HG03175 (cell line): Measurements from ENCODE around the gene ATN1.

Experiments
- ATAC-seq: cut with Tn5 transposase; IDR thresholded peaks from one replicate; pipeline ENCODE4 v1.9.1; 2021; ENCODE audit warnings: mild to moderate bottlenecking, moderate library complexity; ENCODE audit not compliant: unreplicated experiment

The ATN1 gene

DNA sequence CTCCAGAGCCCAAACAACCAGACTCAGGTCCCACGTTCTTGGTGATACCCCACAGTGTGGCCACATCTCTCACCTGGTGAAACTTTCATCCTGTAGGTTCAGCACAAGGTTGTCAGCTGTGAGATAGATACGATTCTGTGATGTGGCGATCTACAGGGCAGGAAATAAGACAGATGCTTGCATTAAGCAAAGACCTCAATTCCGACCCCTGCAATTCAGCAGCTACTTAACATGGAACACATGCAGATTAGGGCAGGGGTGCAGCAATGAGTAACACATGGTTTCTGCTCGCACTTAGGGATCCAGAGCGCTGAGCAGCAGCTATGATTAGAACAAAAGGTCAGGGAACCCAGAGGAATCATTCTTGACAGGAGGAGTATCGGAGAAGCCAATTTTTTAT is 38.6 kb downstream of the ATN1 start:
- ATAC-seq = no peak

DNA sequence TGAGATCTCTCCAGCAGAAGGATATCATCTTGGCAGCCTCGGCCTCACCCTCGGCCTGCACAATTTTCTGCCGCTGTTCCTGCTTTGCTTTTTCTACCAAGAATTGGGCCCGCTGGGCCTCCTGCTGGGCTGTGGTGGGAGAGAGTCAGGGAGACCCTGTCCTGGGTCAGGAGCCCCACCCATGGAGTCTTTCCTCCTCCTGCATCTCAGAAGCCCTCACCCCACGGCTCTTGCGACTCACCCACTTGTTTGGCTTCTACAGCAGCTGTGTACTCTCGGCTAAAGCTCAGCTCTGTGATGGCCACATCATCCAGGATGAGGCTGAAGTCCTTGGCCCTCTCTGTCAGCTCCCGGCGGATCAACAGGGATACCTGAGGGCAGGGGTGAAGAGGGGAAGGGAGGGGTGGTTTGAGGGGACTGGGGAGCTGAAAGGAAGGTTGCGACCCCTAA is 39.9 kb downstream of the ATN1 start:
- no peak for ATAC-seq

DNA sequence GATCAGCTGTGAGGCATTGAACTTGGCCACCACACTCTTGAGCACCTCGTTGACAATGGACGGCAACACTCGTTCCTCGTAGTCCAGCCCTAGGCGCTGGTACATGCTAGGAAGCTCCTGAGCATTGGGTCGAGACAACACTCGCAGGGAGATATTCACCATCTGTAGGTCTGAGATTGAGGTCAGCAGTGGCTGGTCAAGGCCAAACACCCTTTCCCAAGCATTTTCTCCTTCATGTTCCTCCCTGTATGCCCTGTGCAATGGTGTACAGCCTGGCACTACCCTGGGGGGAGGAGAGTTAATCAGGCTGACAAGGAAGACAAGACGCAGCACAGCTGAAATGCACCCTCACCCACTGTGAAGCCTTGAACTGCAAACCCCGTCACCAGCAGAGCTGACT is 40.7 kb downstream of the ATN1 start:
- no peak for ATAC-seq

DNA sequence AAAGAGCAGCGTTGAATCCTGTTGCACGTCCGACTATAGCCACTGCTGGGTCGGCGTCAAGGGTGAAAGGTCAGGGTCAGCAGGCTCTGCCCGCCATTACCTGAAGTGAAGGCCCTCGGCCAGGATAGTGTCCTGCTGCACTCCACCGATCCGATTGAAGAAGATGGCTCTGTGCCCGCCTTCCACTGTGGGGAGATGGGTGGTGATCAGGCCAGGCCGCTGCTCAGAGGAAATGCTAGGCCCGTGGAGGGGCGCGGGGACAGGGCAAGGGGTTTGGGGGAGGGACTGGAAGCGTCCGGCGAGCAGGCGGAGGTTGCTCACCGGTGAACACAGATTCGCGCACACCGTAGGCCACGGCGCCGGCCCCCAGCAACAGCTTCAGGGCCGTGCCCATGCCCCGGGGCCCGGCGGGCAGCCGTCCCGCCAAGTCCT is 42.4 kb downstream of the ATN1 start:
- ATAC-seq = peak; percentile 8

DNA sequence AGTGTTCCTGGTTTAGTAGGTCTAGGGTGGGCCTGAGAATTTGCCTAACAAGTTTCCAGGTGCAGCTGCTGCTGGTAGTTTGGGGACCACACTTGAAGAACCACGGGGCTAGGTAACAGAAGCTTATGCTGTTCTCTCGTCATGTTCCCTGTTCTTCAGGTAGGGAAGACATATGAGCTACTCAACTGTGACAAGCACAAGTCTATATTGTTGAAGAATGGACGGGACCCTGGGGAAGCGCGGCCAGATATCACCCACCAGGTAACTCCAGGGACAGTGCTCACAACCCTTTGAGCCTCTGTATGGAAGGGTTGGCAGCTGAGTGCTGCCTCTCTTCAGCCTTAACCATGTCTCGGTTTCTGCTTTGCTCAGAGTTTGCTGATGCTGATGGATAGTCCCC is 46.4 kb downstream of the ATN1 start:
- no peak for ATAC-seq

DNA sequence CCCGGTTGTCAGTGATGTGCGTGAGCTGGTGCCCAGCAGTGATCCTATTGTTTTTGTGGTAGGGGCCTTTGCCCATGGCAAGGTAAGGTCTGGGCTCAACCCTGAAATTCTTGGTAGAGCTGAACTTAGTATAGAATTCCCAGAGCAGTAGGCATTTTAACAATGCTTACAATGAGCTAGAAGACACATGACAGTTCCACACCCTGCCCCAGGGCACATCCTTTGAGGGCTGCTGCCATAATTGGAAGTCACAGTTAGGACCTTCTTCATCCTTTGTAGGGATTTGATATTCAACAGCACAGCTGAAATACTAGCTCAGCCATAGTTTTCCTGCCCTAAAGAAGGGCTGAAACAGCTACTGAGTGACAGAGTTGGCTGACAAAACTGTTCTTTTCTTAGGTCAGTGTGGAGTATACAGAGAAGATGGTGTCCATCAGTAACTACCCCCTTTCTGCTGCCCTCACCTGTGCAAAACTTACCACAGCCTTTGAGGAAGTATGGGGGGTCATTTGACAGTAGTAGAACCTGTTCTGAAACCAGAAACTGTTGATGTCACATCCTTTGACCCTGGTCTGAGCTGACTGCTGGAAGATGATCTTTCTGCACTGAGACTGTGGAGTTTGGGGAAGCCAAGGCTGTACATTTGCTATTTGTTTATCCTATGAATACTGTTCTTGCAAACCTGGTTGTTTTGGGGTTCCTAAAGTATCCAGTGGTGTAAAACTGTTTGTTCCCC is 47.7 kb downstream of the ATN1 start:
- no peak for ATAC-seq

DNA sequence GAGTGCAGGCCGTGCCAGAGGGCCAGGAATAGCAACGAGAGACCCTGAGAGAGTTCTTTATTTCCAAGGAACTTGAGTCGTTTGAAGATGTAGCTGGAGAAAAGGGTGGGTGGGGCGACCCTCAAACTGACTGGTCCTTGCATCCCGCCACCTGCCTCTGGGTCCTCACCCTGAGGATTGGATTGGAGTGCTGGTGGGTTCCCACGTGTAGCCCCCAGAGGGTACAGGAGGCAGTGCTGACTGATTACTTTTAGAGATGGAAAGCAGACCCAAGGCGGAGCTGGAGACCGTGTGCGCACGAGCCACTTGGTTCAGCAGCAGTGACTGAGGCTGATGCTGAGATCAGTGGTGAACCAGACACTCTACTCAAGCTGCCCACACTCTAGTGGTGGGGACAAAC is 49.9 kb downstream of the ATN1 start:
- no peak for ATAC-seq

DNA sequence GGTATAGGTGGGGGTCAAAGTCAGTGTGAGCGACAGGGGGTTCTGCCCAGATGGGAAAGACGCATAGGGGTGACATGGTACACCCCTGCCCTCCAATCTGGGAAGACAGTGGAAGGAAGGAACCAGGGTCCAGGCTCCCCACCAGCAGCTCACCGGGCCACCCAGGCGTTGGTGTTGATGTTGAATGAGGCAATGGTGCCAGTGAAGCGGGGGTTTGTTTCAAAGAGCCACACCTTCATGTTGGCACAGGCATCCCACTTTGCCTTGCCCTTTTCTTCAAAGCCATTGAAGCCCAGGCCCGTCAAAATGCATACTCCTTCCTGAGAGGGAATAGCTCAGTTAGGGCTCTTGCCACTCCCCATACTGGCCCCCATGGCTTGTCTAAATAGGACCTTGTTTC is 50.4 kb downstream of the ATN1 start:
- no peak for ATAC-seq

DNA sequence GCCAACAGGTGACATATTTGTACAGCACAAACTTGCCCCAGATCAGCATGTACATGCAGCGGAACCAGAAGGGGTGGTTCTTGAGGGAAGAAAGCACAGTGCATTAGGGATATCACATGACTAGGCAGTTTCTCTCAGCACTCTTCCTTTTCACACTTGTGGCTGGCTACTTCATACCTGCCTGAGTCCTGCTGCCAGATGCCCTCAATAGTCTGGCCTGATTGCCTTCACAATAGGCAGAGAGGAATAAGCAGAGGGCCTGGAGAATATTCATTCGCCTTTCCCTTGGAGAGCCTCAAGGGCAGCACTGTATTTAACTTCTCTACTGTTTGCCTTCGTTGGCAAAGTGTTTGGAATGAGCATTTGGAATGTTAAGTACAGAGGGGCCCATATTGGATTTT is 50.9 kb downstream of the ATN1 start:
- ATAC-seq = no peak

DNA sequence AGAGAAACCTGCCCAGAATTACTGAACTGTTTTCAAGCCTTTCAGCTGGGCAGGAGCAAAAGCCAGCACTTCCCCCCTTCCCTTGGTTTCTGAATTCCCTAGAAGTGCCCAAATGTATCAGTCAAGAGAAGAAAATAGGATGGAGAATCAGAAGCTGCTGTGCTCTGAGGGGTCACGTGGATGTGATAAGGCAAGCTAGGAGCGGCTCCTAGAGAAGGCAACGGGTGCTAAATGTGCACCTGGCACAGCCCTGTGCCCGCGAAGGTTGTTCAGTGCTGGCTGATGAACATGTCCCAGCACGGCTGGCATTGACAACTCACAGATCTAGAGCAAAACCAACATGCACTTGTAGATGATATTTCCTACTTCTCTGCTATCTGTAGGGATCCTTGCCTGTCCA is 51.3 kb downstream of the ATN1 start:
- ATAC-seq = no peak

DNA sequence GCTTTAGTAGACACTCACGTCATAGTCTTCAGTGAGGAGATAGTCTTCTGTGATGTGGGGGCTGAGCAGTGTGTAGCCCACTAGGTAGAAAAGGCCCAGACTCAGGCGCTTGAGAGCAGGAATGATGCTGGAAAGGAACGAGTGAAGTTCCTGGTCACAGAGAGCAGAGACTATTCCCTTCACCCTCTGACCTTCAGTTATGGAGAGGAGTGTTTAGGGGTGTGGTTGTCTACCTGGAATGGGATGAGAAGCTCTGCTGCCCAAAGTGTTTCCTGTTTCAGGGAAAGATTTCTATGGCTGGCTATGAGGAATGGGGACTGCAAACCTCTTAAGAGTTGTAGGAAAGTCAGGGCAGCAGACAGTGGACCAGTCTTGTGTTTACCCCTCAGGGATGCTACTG is 51.7 kb downstream of the ATN1 start:
- ATAC-seq = no peak

DNA sequence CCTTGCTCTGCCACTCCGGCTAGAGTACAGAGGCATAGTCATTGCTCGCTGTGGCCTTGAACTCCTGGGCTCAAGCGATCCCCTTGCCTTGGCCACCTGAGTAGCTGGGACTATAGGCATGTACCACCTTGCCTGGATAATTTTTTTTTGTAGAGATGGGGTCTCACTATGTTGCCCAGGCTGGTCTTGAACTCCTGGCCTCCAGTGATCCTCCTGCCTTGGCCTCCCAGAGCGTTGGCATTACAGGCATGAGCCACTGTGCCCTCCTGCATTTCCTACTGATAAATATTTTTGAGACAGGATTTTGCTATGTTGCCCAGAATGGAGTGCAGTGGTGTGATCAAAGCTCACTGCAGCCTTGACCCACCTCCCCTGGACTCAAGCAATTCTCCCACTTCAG is 52.3 kb downstream of the ATN1 start:
- ATAC-seq = no peak

DNA sequence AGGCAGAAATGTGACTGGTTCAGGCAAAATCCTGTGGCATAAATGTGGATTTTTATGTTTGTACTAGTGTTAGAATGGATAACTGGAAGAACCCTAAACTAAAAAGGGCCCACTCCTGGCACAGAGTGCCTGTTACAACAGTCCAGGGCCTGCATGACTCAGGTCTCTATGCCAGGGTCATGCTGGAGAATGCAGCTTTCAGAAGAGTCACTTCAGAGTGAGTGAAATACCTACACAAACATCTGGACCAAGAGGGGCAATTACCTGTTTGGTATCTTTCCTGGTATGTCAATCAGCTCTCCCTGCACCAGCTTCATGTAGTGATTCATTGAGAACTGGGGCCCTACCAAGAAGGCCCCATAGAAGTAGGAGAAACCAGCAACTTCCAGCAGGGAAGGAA is 53.0 kb downstream of the ATN1 start:
- ATAC-seq = no peak

DNA sequence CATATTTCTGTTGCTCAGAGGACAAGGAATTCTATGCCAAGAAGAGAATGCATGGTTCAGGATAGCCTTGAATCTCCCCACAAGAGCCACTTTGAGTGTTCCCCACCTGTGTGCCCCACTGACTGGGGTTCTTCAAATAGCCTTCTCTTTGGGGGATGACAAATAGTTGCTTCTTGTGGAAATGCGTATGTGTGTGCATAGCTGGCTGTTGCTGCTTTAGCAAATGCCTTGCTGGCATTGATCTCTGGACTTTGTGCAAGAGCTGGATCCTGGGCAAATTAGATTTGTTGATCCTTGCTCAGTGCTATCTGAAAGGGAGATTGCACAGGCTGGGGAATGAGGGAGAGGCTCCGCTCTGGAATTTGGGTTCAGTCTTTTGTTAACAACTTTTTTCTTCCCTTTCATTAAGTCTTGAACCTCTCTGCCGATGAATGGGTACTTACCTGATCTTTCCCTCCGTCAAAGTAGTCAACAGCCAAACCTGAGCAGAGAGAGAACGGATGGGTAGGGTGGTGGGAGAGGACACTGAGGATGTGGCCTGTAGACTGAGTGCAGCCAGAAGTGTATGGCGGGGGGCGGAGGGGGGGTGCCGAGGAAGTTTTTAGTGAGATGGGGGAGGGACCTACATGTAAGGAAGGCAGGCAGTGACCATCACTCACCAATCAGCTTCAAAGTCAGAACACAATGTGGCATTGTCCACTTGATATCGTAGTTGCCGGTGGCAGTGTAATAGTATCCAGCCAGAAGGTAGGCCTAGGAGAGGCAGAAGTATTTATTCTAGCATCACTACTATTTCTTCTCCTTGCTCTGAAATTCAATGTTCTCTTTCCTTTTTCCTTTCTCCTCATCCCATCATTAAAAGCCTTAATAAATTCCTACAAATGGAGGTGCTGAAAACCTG is 53.6 kb downstream of the ATN1 start:
- ATAC-seq = no peak

DNA sequence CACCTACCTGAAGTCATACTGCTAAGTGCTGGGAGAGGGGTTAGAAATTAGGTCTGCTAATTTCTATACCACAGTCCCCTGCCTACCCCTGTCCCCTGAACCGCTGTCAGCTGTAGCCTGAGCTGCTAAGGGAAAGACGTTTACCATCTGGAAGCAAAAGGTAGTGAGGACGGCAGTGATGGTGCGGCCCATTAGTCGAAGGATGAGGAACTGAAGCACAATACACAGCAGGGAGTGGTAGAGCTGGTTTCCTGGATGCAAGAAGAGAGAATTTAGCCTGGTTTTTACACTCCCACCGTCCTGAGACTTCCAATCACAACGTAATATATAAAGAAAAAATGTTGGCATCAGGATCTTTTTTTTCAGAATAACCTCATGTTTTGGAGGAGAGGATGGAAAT is 54.8 kb downstream of the ATN1 start:
- no peak for ATAC-seq

DNA sequence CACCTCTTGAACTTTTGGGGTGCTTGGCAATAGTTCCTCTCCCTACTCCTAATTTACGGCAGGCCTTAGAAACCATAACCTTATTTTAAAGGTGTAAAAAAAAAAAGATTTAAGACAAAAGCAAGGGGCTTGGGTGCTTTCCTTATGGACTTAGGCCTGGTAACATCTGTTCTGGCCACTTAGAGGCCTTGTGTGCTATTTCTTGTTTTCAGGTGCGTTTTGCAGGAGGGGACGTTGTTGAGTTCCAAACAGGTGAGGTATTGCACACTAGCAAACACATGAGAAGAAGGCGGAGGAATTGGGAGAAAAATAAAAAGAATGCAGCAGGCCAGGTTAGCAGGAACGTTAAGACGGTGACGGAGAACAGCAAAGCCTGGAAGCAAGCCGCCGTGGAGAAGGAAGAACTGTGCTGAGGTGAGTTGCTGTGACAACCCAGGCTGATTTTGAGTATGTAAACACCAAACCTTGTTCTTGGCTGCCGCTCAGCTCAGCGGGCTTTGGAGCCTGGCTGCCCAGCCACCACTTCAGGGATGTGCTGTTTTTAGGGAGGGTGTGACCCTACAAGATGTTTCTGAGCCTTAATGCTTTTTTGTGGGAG is 60.3 kb downstream of the ATN1 start:
- no peak for ATAC-seq
